Type B pancreatic cell (in vitro differentiated cells): ENCODE data around the gene CRABP1. TPM values are rescaled to one million over a fixed set of nuclear protein-coding genes. Genes with fewer than 3 reads are reported as not detected.

Experiments used
- DNase-seq: peaks from one replicate; pipeline ENCODE4 v3.0.0; 2021; ENCODE audit warnings: mixed read lengths; ENCODE audit not compliant: unreplicated experiment; ENCODE audit errors: extremely low spot score
- H3K27ac Mint-ChIP-seq: 2 replicates; pipeline ENCODE4 v1.8.0; 2021; ENCODE audit warnings: mild to moderate bottlenecking, mixed read lengths
- H3K27me3 Mint-ChIP-seq: 2 replicates; pipeline ENCODE4 v1.8.0; 2021; ENCODE audit warnings: mixed read lengths
- H3K36me3 Mint-ChIP-seq: 2 replicates; pipeline ENCODE4 v1.8.0; 2021; ENCODE audit warnings: mixed read lengths
- H3K4me1 Mint-ChIP-seq: one replicate; pipeline ENCODE4 v1.8.0; 2021; ENCODE audit warnings: mixed read lengths; ENCODE audit not compliant: unreplicated experiment
- H3K4me3 Mint-ChIP-seq: 2 replicates; pipeline ENCODE4 v1.8.0; 2021; ENCODE audit warnings: mild to moderate bottlenecking, mixed read lengths
- H3K9me3 Mint-ChIP-seq: 2 replicates; pipeline ENCODE4 v1.8.0; 2021; ENCODE audit warnings: mixed read lengths
- CTCF ChIP-seq: fragments of 200-600 bp; sonication (generic); conservative IDR thresholded peaks from 2 replicates; pipeline ENCODE4 v1.5.0; 2021; ENCODE audit warnings: antibody characterized with exemption, mild to moderate bottlenecking
- total RNA-seq: library from RNA; stranded (reverse); gene quantifications from 2 replicates; pipeline ENCODE4 v1.2.1, GENCODE V29; 2021; ENCODE audit warnings: low replicate concordance

Gene CRABP1
- total RNA-seq, 1 donor from 2014 or later = 685 TPM

DNA sequence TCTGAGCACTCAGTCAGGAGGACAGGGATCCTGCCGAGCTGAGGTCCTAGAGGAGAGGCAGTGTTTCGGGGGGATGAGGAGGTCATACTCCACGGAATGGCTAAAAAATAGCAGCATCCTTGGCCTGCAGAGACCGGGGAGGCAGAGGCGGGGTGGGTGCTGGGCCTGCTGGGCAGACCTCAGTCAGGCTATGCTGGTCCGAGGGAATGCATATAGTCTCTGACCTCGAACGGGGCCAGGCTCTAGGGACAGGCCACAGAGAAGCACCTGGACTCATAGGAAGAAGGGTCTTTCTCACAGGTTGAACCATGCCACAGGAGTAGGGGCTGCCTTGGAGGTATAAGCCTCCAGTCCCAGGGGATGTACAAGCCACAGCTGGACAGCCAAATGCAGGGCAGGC lies 26.8 kb upstream of the CRABP1 start:
- peak overlapping the region; percentile 52 for H3K27ac Mint-ChIP-seq
- no peak for TF ChIP-seq CTCF
- H3K9me3 Mint-ChIP-seq = no peaks in the 10 kb centered on the region
- H3K4me3 Mint-ChIP-seq = no peak overlapping the region
- peaks cover 41% of the 10 kb centered on the region for H3K4me1 Mint-ChIP-seq
- H3K27me3 Mint-ChIP-seq = peaks cover 6% of the 10 kb centered on the region
- no peak for DNase-seq
- no peaks in the 10 kb centered on the region for H3K36me3 Mint-ChIP-seq

GRCh38 chr15:78314181-78314581 lies 26.0 kb upstream of the CRABP1 start:
- DNase-seq = no peak
- peak overlapping the region; percentile 50 for H3K27ac Mint-ChIP-seq
- peaks cover 49% of the 10 kb centered on the region for H3K4me1 Mint-ChIP-seq
- no peaks in the 10 kb centered on the region for H3K36me3 Mint-ChIP-seq
- no peak for TF ChIP-seq CTCF
- H3K27me3 Mint-ChIP-seq = peaks cover 10% of the 10 kb centered on the region
- H3K4me3 Mint-ChIP-seq = no peak overlapping the region
- no peaks in the 10 kb centered on the region for H3K9me3 Mint-ChIP-seq

GRCh38 chr15:78315686-78316282 lies 24.4 kb upstream of the CRABP1 start:
- peak; percentile 69 for TF ChIP-seq CTCF
- Mint-ChIP-seq H3K27ac (peak overlapping the region; percentile 95), H3K4me1 (peaks cover 50% of the 10 kb centered on the region), H3K36me3 (no peaks in the 10 kb centered on the region), H3K9me3 (no peaks in the 10 kb centered on the region), H3K27me3 (peaks cover 15% of the 10 kb centered on the region), H3K4me3 (peak overlapping the region; percentile 73)
- no peak for DNase-seq

DNA sequence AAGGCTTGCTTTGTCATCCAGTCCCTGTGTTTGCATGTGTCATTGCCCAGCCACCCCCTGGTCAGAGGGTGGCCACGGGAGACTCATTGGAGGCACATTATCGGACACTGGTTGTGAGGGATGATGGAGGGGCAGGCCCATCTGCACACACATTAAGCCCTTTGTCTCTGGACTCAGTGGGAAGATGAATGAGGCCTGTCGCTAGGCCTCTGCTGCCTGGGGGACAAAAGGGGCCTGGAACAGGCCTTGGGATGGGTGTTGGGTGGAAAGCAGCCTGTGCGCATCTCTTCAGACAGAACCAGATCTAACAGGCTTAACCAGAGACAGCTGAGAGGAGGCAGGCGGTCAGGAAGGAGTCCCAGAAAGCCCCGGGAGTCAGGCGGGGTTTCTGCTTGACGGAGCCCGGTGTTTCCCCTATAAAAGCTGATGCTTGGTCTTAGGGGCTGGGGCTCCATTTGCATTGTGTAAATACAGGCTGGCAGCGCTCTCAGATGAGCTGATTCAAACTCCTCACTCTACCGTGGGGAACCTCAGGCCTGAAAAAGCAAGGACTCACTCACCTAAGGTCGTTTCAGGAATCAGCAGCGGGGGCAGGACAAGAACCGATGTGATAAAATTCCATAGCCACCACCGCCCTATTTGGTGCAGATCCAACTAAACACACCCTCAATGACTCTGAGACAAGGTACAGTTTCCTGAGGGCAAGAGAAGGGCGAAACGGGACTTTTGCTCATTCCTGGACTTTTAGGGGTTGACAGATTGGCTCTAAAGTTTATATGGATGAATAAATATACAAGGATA lies 23.7 kb upstream of the CRABP1 start:
- TF ChIP-seq CTCF = no peak
- no peaks in the 10 kb centered on the region for H3K36me3 Mint-ChIP-seq

GRCh38 chr15:78317145-78317836 lies 22.9 kb upstream of the CRABP1 start:
- H3K4me3 Mint-ChIP-seq = no peak overlapping the region
- H3K4me1 Mint-ChIP-seq = peaks cover 56% of the 10 kb centered on the region
- no peaks in the 10 kb centered on the region for H3K36me3 Mint-ChIP-seq
- no peak for TF ChIP-seq CTCF
- no peak for DNase-seq
- peaks cover 18% of the 10 kb centered on the region for H3K27me3 Mint-ChIP-seq
- H3K9me3 Mint-ChIP-seq = no peaks in the 10 kb centered on the region
- peak overlapping the region; percentile 95 for H3K27ac Mint-ChIP-seq

More for the DNA sequence above, 23.7 kb upstream of the CRABP1 start:
- Mint-ChIP-seq H3K9me3 (no peaks in the 10 kb centered on the region), H3K4me1 (peaks cover 50% of the 10 kb centered on the region), H3K27me3 (peaks cover 15% of the 10 kb centered on the region), H3K27ac (peak overlapping the region; percentile 95), H3K4me3 (peak overlapping the region; percentile 73)
- DNase-seq = no peak
